GM18867 (cell line): Measurements from ENCODE around the gene DEFB123.
"Not testable (repeated sequence)": the region's sequence is repeated elsewhere in the genome, so short reads cannot be mapped to it uniquely, and the experiment has no call there.

Experiments used
- ATAC-seq: cut with Tn5 transposase; IDR thresholded peaks from one replicate; pipeline ENCODE4 v1.9.1; 2021; ENCODE audit warnings: mild to moderate bottlenecking, moderate library complexity; ENCODE audit not compliant: unreplicated experiment

DEFB123 gene, protein sequence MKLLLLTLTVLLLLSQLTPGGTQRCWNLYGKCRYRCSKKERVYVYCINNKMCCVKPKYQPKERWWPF

DNA sequence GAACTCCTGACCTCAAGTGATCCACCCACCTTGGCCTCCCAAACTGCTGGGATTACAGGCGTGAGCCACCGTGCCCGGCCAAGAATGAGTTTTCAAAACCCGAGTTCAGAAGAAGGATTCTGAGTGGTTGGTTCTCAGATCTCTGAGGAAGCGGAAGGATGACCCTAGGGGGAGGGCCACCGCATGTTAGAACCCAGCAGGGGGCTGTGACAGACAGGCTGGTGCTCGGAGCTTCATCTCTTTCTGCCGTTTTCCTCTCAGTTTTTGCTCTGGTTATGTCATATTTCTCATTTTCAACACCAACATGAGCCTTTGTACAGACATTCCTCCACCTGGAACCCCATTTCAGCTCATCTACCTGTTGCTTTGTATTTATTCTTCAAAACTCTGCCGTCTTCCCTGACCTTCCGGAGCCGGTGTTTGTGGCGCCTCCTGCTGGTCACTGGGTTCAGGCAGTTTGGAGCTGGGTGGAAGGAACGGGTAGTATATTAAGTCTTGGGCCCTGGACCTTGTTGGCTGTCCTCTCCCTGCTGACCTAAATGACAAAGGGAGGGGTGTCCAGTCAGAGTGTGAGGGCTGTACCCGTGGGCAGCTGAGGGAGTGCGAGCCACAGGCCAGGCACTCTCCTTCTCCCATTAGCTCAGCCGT is at the start of gene DEFB123:
DEFB123 (plus strand) TSS at position 621 of the 648 bp plus-strand sequence. CDS start 67 bp downstream, outside the sequence.
- no peak for ATAC-seq

- ATAC-seq = no peak
Measured at GRCh38 chr20:31392836-31393235, 47.6 kb upstream of the DEFB123 start.

DNA sequence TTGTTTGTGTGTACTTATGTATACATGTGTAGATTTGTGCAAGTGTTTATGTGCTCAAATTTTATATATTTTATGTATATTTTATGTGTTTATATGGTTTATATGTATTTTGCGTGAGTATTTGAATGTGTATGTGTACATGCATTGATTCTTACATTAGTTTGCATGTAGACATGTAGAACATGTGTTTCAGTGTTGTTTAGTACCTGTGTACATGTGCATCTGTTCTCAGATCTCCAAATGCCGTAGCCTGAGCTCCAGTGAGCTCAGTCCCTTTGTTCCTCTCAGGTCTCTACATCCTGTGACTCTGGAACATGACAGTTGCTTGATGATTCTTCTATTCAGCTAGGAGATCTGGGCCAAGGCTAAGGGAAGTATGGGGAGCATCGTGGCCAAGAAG is 45.5 kb upstream of the DEFB123 start:
- ATAC-seq = no peak

- ATAC-seq = no peak
Measured at GRCh38 chr20:31403886-31404285, 36.5 kb upstream of the DEFB123 start.

DNA sequence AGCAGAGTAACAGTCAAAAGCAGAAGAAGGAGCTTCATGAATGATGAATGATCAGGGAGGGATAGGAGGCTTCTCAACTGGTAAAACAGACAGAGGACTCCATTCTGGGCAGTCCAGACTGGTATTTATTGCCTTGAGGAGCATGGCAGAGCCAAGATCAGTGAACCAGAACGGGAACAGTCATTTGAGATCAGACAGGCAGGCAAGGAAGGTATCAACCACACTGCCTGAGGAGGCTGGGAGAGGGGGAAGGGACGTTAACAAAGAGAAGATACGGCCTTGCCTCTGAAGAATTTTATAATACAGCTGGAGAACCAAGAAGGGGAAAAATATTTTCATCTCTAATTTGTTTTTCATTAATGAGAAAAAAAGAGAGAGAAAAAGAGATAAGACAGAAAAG is 34.3 kb upstream of the DEFB123 start, which contains the start of gene DEFB121:
DEFB121 (minus strand) TSS at position 101 of the 400 bp plus-strand sequence; CDS start at position 38, 63 bp downstream.
- no peak for ATAC-seq

DNA sequence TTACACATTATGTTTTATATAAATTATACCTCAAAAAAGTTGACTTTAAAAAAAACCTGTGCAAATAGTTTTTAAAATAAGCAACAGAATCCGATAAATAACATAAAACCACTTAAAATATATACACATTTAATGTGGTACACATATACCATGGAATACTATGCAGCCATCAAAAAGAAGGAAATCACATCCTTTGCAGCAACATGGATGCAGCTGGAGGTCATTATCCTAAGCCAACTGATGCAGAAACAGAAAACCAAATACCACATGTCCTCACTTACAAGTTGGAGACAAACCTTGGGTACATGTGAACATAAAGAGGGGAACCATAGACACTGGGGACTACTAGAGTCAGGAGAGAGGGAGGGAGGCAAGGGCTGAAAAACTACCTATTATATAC is 30.4 kb upstream of the DEFB123 start:
- ATAC-seq = no peak

- no peak for ATAC-seq
Measured at GRCh38 chr20:31414381-31414780, 26.1 kb upstream of the DEFB123 start.

GRCh38 chr20:31415653-31416052 is 24.8 kb upstream of the DEFB123 start:
- ATAC-seq = no peak

DNA sequence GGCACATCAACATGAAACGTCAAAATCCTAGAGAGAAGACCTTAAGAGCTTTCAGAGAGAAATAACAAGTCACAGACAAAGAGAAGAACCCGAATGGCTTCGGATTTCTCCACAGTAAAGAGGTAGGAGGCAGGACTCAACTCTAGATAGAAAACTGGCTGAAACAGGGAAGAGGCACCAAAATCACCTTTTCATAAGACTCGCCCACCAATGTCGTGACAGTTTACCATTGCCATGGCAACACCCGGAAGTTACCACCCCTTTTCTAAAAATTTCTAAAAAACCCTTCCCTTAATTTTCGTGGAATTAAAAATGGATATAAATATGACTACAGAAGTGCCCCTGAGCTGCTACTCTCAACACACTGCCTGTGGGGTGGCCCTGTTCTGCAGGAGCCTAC is 22.1 kb upstream of the DEFB123 start:
- no peak for ATAC-seq

DNA sequence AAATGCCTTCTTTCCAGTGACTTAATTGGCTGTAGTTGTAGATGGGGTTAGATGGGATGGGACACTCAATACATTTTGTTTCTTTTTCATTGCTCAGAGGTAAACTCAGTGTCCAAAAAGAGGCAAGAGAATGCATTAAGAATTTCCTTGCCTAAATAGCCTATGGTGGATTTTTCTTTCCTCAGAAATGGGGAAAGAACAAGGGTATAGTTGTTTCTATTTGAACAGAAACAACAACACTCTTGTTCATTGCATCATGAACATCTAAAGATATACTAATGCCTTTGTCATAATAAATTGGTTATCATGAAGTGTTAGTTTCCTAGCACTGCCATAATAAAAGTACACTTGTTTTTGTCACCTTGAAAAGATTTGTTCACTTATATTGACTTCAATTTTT is 14.6 kb upstream of the DEFB123 start:
- ATAC-seq = no peak

DNA sequence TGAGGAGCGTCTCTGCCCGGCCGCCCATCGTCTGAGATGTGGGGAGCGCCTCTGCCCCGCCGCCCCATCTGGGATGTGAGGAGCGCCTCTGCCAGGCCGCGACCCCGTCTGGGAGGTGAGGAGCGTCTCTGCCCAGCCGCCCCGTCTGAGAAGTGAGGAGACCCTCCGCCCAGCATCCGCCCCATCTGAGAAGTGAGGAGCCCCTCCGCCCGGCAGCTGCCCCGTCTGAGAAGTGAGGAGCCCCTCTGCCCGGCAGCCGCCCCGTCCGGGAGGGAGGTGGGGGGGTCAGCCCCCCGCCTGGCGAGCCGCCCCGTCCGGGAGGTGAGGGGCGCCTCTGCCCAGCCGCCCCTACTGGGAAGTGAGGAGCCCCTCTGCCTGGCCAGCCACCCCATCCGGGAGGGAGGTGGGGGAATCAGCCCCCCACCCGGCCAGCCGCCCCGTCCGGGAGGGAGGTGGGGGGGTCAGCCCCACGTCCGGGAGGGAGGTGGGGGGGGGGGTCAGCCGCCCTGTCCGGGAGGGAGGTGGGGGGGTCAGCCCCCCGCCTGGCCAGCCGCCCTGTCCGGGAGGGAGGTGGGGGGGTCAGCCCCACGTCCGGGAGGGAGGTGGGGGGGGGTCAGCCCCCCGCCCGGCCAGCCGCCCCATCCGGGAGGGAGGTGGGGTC is 13.4 kb upstream of the DEFB123 start:
- ATAC-seq = not testable (repeated sequence)

- ATAC-seq = not testable (repeated sequence)
Measured at GRCh38 chr20:31427576-31427975, 12.9 kb upstream of the DEFB123 start.

DNA sequence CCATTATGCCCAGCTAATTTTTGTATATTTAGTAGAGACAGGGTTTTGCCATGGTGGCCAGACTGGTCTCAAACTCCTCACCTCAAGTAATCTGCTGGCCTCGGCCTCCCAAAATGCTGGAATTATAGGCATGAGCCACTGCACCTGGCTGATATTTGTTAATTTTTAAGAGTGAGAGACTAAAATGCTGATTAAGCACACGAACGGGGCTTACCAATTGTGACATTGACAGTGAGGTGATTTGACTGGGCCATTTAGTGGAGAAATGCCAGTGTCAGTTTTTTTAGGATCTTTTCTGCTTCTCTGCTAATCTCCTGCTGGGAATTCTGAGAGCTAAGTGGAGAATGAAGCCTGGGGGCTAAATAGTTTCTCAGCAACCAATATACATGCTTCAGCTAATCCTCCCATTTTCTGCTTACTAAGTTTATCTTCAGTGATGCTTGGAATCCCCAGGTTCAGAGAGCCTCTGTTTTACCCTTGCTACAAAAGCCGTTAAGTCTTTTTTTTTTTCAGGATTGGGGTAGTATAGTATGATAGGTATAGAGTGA is 9.8 kb upstream of the DEFB123 start:
- ATAC-seq = no peak

GRCh38 chr20:31446084-31446819 is 5.8 kb downstream of the DEFB123 start:
- ATAC-seq = no peak

DNA sequence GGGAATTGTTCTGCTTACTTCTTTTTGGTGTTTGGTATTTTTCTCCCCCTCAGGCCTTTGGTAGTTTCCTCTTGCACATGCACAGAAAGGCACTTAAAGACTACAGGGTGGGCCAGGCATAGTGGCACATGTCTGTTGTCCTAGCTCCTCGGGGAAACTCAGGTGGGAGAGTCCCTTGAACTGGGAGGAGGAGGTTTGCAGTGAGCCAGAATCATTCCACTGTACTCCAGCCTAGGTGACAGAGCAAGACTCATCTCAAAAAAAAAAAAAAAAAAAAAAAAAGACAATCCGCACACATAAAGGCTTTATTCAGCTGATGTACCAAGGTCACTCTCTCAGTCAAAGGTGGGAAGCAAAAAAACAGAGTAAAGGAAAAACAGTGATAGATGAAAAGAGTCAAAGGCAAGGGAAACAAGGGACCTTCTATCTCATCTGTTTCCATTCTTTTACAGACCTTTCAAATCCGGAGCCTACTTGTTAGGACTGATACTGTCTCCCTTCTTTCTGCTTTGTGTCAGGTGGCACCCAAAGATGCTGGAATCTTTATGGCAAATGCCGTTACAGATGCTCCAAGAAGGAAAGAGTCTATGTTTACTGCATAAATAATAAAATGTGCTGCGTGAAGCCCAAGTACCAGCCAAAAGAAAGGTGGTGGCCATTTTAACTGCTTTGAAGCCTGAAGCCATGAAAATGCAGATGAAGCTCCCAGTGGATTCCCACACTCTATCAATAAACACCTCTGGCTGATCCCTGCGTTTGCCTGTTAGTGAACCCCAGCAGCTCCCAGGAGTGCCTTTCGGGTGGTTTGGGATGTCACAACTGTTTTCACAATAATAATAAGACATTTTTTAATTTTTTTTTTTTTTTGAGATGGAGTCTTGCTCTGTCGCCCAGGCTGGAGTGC is 9.3 kb downstream of the DEFB123 start:
- ATAC-seq = no peak

- no peak for ATAC-seq
Measured at GRCh38 chr20:31452575-31452974, 12.1 kb downstream of the DEFB123 start.

DNA sequence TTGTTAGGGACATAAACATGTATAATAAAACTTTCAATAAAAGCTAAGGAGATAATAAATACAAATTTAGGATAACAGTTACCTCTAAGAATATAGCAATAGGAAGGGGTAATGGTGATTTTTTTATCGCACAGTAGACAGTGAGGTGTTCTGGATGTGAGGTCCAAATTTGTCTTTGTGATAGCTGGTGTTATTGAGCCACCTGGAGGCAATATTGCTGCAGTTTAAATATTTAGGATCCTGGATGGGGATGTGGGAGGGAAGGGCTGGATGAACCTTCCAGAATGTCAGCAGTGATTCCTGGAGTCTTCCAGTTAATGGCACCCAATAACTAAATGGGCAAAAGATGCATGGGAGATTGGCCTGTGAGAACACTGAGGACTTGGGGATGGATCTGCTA is 13.9 kb downstream of the DEFB123 start:
- no peak for ATAC-seq

GRCh38 chr20:31470946-31471345 is 30.5 kb downstream of the DEFB123 start:
- ATAC-seq = not testable (repeated sequence)

GRCh38 chr20:31472395-31473330 is 32.2 kb downstream of the DEFB123 start:
- ATAC-seq = no peak
